GM12875 (cell line): ENCODE results near the gene TRPC4AP.

Source experiments
- H3K4me3 ChIP-seq: one replicate; pipeline ENCODE4 v1.5.1; 2011; ENCODE audit warnings: low read depth, low read length, control low read depth
- CTCF ChIP-seq: IDR thresholded peaks from 2 replicates; pipeline ENCODE4 v1.5.1; 2011; ENCODE audit warnings: low read depth, mild to moderate bottlenecking, control low read depth, inconsistent platforms, low read length, moderate library complexity, borderline replicate concordance; ENCODE audit not compliant: insufficient read depth

Gene TRPC4AP

GRCh38 chr20:35131934-35132333 is 39.3 kb upstream of the TRPC4AP start:
- H3K4me3 ChIP-seq = no peak overlapping the region
- no peak for TF ChIP-seq CTCF

GRCh38 chr20:35129647-35130069 is 37.1 kb upstream of the TRPC4AP start:
- TF ChIP-seq CTCF = no peak

GRCh38 chr20:35125753-35126152 is 33.1 kb upstream of the TRPC4AP start:
- no peak overlapping the region for H3K4me3 ChIP-seq
- TF ChIP-seq CTCF = no peak

More at GRCh38 chr20:35129647-35130069, 37.1 kb upstream of the TRPC4AP start:
- no peak overlapping the region for H3K4me3 ChIP-seq

- H3K4me3 ChIP-seq = no peak overlapping the region
- TF ChIP-seq CTCF = no peak
Measured at GRCh38 chr20:35122756-35123405, 30.3 kb upstream of the TRPC4AP start.

- no peak overlapping the region for H3K4me3 ChIP-seq
- no peak for TF ChIP-seq CTCF
Measured at GRCh38 chr20:35121186-35121585, 28.6 kb upstream of the TRPC4AP start.

- no peak for TF ChIP-seq CTCF
- H3K4me3 ChIP-seq = no peak overlapping the region
Measured at GRCh38 chr20:35120012-35120701, 27.6 kb upstream of the TRPC4AP start.

GRCh38 chr20:35117629-35118028 is 25.0 kb upstream of the TRPC4AP start:
- no peak overlapping the region for H3K4me3 ChIP-seq
- no peak for TF ChIP-seq CTCF
